Measurements from ENCODE around the gene TAGLN2.

DNA sequence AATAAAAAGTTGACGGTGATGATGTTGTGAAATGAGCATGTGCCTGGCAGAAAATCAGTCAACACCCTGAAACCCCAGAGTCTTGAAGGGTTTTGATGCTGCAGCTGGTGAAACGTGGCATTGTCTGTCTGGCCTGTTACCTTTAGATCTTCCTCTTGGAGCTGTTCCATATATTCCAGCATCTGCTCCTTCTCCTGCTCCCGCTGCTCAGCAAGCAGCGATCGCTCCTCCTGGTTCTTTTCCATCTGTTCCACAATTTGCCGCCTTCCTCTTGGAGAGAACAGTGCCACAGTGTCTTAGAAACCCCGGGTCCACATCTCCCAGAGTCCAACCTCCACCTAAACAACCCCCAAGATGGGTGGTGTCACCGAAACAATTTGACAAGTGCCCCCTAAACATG, 41.0 kb downstream of the TAGLN2 start:
- TF ChIP-seq SP1 (CRISPR knock-in tag; conservative IDR thresholded peaks at IDR 0.05) (no peak), SMAD4 (CRISPR knock-in tag; IDR thresholded peaks at IDR 0.05) (no peak), FOXJ3 (CRISPR knock-in tag; IDR thresholded peaks at IDR 0.05; ENCODE audit: borderline replicate concordance) (no peak), TEAD1 (CRISPR knock-in tag; IDR thresholded peaks at IDR 0.05) (no peak), FOXP1 (CRISPR knock-in tag; IDR thresholded peaks at IDR 0.05; ENCODE audit: borderline replicate concordance) (no peak)
- TF ChIP-seq, protein P1, sequence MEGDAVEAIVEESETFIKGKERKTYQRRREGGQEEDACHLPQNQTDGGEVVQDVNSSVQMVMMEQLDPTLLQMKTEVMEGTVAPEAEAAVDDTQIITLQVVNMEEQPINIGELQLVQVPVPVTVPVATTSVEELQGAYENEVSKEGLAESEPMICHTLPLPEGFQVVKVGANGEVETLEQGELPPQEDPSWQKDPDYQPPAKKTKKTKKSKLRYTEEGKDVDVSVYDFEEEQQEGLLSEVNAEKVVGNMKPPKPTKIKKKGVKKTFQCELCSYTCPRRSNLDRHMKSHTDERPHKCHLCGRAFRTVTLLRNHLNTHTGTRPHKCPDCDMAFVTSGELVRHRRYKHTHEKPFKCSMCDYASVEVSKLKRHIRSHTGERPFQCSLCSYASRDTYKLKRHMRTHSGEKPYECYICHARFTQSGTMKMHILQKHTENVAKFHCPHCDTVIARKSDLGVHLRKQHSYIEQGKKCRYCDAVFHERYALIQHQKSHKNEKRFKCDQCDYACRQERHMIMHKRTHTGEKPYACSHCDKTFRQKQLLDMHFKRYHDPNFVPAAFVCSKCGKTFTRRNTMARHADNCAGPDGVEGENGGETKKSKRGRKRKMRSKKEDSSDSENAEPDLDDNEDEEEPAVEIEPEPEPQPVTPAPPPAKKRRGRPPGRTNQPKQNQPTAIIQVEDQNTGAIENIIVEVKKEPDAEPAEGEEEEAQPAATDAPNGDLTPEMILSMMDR (IDR thresholded peaks at IDR 0.05) = no peak
